Measurements from ENCODE around the gene COL24A1.

COL24A1 gene

DNA sequence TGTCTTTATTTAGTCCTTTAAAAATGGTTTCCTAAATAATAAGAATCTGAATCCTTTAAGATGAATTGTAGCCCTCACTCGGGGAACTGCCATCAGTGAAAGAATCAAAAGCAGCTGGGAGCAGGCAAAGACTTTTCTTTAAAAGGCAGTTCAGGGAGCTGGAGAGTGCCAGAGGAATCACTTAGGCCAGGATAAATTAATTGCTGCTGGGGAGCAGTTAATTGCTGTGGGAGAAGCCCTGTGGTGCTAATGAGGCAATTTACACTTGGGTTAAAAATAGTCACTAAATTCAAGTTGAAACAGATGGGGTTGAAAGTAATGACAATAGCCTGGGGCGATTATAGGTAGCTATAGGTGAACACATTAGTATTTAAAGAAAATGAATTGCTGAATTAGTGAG, 38.7 kb upstream of the COL24A1 start:
- no peak overlapping the region for H3K4me3 ChIP-seq (ENCODE audit: low read depth, low read length)
- DNase-seq (ENCODE audit: low read depth, low spot score), result no peak
- no peak for TF ChIP-seq CTCF (IDR thresholded peaks at IDR 0.05; ENCODE audit: low read depth, low read length)
- in situ Hi-C loops (cut with HindIII; ENCODE audit: low sequenced_read_pairs), result no loop called here

GRCh38 chr1:86194491-86195034, 38.0 kb upstream of the COL24A1 start:
- H3K4me3 ChIP-seq (ENCODE audit: low read depth, low read length), result no peak overlapping the region
- peak; percentile 36 for DNase-seq (ENCODE audit: low read depth, low spot score)
- in situ Hi-C loops (cut with HindIII; ENCODE audit: low sequenced_read_pairs), result no loop called here
- no peak for TF ChIP-seq CTCF (IDR thresholded peaks at IDR 0.05; ENCODE audit: low read depth, low read length)

- no peak for DNase-seq (ENCODE audit: low read depth, low spot score)
- H3K4me3 ChIP-seq (ENCODE audit: low read depth, low read length), result no peak overlapping the region
- no peak for TF ChIP-seq CTCF (IDR thresholded peaks at IDR 0.05; ENCODE audit: low read depth, low read length)
- in situ Hi-C loops (cut with HindIII; ENCODE audit: low sequenced_read_pairs), result no loop called here
Observed at GRCh38 chr1:86192417-86192816, 35.8 kb upstream of the COL24A1 start.

GRCh38 chr1:86191958-86192357, 35.4 kb upstream of the COL24A1 start:
- in situ Hi-C loops (cut with HindIII; ENCODE audit: low sequenced_read_pairs), result no loop called here
- DNase-seq (ENCODE audit: low read depth, low spot score), result no peak
- H3K4me3 ChIP-seq (ENCODE audit: low read depth, low read length), result no peak overlapping the region
- no peak for TF ChIP-seq CTCF (IDR thresholded peaks at IDR 0.05; ENCODE audit: low read depth, low read length)

GRCh38 chr1:86190873-86191272, 34.3 kb upstream of the COL24A1 start:
- DNase-seq (ENCODE audit: low read depth, low spot score), result no peak
- H3K4me3 ChIP-seq (ENCODE audit: low read depth, low read length), result no peak overlapping the region
- no peak for TF ChIP-seq CTCF (IDR thresholded peaks at IDR 0.05; ENCODE audit: low read depth, low read length)
- in situ Hi-C loops (cut with HindIII; ENCODE audit: low sequenced_read_pairs), result no loop called here

DNA sequence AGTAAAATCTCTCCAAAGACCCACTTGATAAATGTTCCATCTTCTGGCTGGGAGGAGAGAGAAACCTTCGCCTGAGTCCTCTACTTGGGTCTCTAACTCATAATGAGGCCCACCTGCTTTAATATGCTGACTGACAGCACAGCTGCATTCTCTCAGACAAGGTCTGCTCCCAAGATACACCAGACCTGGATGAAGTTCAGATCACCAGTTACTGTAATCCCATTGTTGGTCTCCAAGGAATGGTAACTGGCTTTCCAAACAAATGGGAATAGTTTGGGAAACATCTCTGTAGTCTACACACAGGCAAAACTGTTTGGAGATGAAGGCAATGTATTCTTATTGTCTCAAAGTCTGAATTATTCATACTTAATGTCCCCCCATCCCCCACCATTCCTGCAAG, 27.9 kb upstream of the COL24A1 start:
- in situ Hi-C loops (cut with HindIII; ENCODE audit: low sequenced_read_pairs), result no loop called here
- no peak for DNase-seq (ENCODE audit: low read depth, low spot score)
- TF ChIP-seq CTCF (IDR thresholded peaks at IDR 0.05; ENCODE audit: low read depth, low read length), result no peak
- no peak overlapping the region for H3K4me3 ChIP-seq (ENCODE audit: low read depth, low read length)

- in situ Hi-C loops (cut with HindIII; ENCODE audit: low sequenced_read_pairs), result no loop called here
Observed at GRCh38 chr1:86183810-86184209, 27.2 kb upstream of the COL24A1 start.

More at GRCh38 chr1:86183810-86184209, 27.2 kb upstream of the COL24A1 start:
- no peak for DNase-seq (ENCODE audit: low read depth, low spot score)
- no peak for TF ChIP-seq CTCF (IDR thresholded peaks at IDR 0.05; ENCODE audit: low read depth, low read length)
- H3K4me3 ChIP-seq (ENCODE audit: low read depth, low read length), result no peak overlapping the region

Data from astrocyte of the spinal cord (primary cell).